Measurements from ENCODE around the gene CCNA1.

CCNA1 gene

GRCh38 chr13:36454121-36454520 is 21.8 kb downstream of the CCNA1 start:
- DNase-seq, result no peak

GRCh38 chr13:36454987-36455386 is 22.7 kb downstream of the CCNA1 start:
- no peak for DNase-seq

- DNase-seq, result no peak
Measured at GRCh38 chr13:36456577-36456976, 24.3 kb downstream of the CCNA1 start.

- no peak for DNase-seq
Measured at GRCh38 chr13:36461506-36461905, 29.2 kb downstream of the CCNA1 start.

- DNase-seq, result no peak
Measured at GRCh38 chr13:36475468-36475867, 43.2 kb downstream of the CCNA1 start.

- DNase-seq, result no peak
Measured at GRCh38 chr13:36476661-36477060, 44.4 kb downstream of the CCNA1 start.

GRCh38 chr13:36480726-36481427 is 48.6 kb downstream of the CCNA1 start:
- DNase-seq, result no peak

GRCh38 chr13:36490055-36490454 is 57.8 kb downstream of the CCNA1 start:
- DNase-seq, result no peak

All from eye (tissue), 1 donor.